SHP77 treated with DMSO at 0.1 percent for 48 hours (cell line): ENCODE results near the gene TMEM161A.

Experiments
- DNase-seq: peaks from one replicate; lab custom pipeline; 2025; lab: John Stamatoyannopoulos, UW

The TMEM161A gene

DNA sequence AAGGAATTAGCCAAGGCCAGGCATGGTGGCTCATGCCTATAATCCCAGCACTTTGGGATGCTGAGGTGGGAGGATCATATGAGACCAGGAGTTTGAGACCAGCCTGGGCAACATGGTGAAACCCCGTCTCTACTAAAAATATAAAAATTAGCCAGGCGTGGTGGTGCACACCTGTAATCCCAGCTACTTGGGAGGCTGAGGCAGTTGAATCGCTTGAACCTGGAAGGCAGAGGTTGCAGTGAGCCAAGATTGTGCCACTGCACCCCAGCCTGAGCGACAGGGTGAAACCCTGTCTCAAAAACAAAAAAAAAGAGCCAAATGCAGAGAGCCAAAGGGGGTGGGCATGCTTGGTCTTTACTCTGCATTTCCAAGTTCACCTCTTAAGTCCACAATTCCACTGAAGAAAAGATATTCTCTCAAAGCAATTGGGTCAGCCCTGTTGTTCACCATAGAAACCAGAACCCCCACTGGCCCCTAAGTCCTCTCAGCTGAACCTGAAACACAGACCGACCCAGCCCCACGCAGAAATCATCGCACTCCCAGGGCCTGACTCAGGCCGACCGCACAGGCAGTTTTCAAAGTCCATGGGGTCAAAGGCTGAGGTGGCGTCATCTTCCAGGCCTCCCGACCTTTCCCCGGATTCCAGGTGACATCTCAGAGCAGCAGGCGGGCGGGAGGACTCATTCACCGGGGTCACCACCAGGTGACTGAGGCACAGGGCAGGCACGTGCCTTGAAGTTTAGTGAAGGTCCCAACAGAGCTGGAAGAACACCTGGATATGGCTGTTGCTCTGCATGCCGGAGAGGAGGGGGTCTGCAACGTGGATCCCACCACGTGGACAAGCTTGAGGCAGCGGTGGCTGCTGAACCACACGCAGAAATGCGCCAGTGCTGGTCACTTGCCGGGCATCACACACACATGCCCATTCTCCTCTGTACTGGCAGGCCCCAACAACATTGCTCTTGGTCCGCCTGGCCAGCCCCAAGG is 41.3 kb downstream of the TMEM161A start:
- no peak for DNase-seq

DNA sequence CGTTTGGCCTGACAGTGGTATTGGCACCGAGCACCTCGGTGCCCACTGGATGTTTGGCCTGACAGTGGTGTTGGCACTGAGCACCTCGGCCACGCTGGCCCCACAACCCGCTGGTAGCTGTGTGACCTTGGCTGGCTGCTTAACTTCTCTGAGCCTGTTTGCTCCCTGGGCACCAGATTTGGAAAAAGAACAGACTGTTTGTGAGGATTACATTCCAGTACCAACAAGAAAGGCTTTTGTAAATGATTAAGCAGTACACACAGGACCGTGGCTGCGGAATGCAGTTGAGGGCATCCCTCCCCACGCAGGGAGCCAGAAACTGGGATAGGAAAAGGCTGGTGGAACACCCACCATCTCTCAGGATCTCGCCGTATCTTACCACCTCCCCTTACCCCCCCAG is 42.6 kb downstream of the TMEM161A start:
- no peak for DNase-seq

DNA sequence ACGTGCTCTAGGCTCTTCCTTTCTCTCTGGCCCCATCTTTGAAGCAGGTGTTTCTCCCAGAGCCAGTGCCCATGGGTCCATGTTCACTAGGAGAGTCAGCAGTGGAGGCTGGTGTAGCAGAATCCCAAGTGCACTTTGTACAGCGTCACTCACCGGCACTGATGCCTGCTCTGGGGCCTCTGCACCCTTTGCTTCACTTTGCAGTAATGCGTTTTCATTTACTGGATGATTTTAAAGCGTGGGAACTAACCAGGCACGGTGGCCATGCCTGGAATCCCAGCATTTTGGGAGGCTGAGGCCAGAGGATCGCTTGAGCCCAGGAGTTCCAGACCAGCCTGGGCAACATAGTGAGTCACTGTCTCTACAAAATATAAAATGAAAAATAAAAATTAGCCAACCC is 43.8 kb downstream of the TMEM161A start:
- DNase-seq: no peak

DNA sequence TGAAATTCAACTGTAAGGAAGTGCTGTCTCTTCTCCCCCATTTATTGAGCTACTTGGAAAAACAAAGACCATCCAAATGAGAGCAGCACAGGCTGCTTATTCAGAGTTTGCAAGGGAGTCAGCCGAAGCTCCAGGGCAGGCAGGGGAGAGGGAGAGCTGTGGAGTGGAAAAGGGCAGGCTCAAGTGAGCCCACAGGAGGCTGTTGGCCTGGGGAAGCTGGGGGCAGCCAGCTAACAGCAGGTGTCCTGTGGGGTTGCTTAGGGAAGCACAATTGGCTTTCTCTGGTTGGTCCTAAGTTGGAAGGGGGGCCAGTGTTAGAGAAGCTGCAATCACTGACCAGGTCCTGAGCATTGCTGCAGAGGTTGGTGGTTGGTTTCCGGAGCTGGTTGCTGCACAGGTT is 50.6 kb downstream of the TMEM161A start:
- no peak for DNase-seq

DNA sequence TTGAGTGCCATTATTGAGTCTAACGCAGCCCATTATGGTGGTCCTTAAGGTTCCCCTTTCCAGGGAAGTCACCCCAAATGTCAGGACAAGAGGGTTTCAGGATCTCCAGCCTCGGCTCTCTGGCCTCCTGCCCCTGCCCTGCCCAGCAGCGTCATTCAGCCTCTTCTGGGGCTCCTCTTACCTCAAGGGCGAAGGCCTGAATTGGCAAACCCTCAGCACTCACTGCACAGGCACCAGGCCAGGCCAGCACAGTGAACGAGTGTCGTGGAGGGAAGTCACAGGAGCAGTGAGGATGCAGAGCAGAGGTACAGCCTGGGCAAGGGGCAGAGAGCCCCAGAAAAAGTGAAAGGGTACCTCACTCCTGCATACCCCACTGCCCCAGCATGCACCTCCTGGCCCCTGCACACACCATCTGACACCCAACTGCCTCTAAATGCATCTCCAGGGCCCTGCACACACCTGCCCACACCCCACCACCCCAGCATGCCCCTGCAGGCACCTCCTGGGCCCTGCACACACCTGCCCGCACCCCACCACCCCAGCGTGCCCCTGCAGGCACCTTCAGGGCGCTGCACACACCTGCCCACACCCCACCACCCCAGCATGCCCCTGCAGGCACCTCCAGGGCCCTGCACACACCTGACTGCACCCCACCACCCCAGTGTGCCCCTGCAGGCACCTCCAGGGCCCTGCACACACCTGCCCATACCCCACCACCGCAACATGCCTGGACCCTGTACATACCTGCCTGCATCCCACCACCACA is 54.7 kb downstream of the TMEM161A start:
- DNase-seq: no peak

DNA sequence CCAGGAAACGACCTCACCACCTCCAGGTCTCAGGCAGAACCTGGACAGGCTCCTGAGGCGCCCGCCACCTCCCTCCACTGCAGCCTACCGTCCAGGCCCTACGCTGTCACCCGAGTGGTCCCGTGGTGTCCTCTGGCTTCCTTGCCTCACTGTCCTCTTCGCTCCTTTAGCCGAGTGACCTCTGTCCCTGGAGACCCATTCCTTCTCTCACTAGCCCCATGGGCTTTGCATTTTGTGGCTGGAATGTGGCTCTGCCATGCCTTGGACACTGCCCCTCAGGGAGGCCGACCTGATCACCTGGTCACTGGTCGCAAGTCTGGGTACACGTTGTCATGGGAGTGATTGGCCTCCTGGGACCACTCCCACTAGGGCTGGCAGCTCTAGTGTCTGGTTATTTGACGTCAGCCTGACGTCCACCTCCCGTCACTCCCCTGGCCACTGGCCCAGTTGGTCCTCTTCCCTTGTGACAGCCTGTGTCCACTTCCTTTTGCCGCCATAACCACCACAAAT is 56.6 kb downstream of the TMEM161A start:
- DNase-seq: no peak

DNA sequence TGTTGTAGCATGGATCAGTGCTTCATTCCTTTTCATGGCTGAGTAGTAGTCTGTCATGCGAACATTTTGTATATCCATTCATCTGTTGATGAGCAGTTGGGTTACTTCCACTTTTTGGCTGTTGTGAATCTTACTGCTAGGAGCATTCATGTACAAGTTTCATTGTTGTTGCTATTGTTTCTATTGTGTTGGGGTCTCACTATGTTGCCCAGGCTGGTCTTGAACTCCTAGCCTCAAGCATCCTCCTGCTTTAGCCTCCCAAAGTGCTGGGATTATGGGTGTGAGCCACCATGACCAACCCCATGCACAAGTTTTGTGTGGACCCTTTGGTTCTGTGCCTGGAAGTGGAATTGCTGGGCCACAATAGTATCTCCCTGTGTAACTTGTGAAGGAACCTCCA is 58.7 kb downstream of the TMEM161A start:
- no peak for DNase-seq

DNA sequence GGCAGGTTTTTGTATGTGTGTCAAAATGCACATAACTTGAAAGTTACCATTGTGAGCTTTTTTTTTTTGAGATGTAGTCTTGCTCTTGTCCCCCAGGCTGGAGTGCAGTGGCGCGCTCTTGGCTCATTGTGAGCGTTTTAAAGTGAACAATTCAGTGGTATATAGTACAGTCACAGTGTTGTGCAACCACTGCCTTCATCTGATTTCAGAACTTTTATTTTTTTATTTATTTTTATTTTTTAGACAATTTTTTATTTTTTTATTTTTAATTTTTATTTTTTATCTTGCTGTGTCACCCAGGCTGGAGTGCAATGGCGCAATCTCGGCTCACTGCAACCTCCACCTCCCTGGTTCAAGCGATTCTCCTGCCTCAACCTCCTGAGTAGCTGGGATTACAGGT is 59.5 kb downstream of the TMEM161A start:
- DNase-seq: no peak

DNA sequence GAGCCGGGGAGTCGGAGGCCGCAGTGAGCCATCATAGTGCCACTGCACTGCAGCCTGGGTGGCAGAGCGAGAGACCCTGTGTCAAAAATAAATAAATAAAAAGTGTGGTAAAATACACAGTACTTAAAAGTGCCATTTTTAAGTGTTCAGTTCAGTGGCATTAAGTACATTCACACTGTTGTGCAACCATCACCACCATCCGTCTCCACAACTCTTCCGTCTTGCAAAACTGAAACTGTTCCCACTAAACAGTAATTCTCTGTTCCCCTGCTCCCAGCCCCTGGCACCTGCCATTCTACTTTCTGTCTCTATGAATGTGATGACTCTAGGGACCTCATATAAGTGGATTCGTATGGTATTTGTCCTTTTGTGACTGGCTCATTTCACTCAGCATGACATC is 61.2 kb downstream of the TMEM161A start:
- DNase-seq: no peak

DNA sequence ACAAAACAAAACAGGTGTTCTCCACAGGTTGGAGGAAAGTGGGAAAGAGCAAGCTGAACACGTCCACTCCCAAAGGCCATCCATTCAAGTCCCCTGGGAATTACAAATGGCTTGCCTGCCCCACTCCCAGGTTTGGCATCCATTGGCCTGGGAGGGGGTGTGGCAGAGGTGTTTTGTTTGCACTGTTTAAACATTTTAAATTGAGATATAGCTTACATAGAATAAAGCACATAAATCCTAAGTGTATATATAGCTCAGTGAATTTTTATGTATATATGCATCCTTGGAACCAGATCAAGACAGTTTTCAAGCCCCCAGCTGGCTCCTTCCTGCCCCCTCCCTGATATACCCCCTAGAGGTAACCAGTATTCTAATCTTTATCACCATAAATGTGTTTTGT is 61.8 kb downstream of the TMEM161A start:
- DNase-seq: no peak

DNA sequence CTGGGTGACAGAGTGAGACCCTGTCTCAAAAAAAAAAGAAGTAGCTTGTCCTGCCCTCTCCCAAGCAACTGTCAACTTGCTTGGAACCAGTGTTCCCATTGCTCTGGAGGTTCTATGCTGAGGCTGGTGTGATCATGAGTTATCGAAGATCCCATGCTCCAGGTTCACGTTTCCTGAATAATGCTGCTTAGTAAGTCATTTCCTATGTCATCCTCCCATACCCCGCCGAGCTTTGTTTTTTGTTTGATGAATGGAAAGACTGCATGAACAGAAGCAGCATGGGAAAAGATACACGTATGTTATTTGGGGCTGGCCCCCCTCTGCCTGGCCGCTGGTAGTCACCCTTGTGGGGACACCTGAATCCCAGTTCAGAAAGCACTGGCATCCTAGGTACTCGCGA is 63.2 kb downstream of the TMEM161A start:
- no peak for DNase-seq

DNA sequence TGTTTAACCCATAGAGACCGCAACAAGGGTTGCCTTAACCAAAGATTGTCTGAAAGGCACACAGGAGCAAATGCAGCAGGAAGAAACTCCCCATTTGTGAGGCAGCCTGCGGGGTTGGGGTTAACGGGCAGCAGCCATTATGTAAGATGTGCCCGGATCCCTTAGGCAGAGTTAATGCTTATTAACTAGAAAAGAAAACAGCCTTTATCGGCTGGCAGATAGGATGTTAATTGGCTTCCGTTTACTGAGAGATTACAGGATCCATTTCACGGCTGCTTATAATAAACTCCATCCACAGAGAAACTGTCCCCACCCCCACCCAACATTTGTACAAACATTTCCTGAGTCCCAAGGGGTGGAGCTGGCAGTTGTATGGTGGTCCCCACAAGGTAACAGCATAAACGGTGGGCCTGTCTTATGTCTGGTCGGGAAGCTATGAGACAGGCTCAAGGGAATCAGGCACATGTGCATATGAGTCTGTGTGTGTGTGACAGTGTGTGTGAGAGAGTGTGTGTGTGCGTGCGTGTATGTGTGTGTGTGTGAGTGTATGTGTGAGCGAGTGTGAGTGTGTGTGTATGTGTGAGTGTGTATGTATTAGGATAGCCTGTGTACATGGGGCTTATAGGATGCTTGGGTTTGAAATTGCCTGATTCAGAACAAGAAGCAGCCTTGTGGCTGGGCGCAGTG is 63.9 kb downstream of the TMEM161A start:
- no peak for DNase-seq

DNA sequence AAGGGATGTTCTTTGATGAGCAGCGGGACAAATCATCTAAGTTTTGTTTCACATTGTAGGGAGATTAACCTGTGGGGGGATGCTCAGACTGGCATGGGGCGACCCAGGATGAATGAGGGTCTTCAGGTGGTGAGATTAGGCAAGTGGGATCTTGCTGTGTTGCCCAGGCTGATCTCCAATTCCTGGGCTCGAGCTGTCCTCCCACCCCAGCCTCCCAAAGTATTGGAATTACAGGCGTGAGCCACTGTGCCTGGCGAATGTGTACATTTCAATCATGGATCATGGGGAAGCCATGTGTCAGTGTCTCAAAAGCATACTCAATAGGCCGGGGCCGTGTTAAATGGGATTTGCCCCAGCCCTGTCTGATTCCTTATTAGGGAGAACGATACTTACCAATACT is 66.4 kb downstream of the TMEM161A start:
- no peak for DNase-seq
